HL-60/S4 treated with retinoic acid at 250 ng/mL for 4 days and 3 days (cell line): ENCODE measurements around the gene GNAZ.

Source experiments
- in situ Hi-C: fragments of 300-500 bp; cut with MboI; formaldehyde crosslinking; loops from 2 replicates; pipeline ENCODE4 v1.7.0; 2022; ENCODE audit warnings: low sequenced_read_pairs

The GNAZ gene

GRCh38 chr22:23147617-23148387 lies 77.5 kb downstream of the GNAZ start:
- in situ Hi-C loops = no loop called here

GRCh38 chr22:23149743-23150238 lies 79.5 kb downstream of the GNAZ start:
- in situ Hi-C loops = no loop called here

- in situ Hi-C loops = no loop called here
Measured at GRCh38 chr22:23150762-23151161, 80.4 kb downstream of the GNAZ start.

- in situ Hi-C loops = no loop called here
Measured at GRCh38 chr22:23151827-23152226, 81.5 kb downstream of the GNAZ start.

GRCh38 chr22:23152238-23153114 lies 82.2 kb downstream of the GNAZ start:
- in situ Hi-C loops = no loop called here

GRCh38 chr22:23153994-23154393 lies 83.7 kb downstream of the GNAZ start:
- in situ Hi-C loops = no loop called here

GRCh38 chr22:23154461-23154860 lies 84.1 kb downstream of the GNAZ start:
- in situ Hi-C loops = no loop called here

- in situ Hi-C loops = no loop called here
Measured at GRCh38 chr22:23155143-23155542, 84.8 kb downstream of the GNAZ start.

GRCh38 chr22:23155831-23156230 lies 85.5 kb downstream of the GNAZ start:
- in situ Hi-C loops = no loop called here

GRCh38 chr22:23156286-23156685 lies 86.0 kb downstream of the GNAZ start:
- in situ Hi-C loops = no loop called here

- in situ Hi-C loops = no loop called here
Measured at GRCh38 chr22:23157560-23158515, 87.5 kb downstream of the GNAZ start.

- in situ Hi-C loops = no loop called here
Measured at GRCh38 chr22:23158516-23159290, 88.4 kb downstream of the GNAZ start.

GRCh38 chr22:23159291-23159630 lies 88.9 kb downstream of the GNAZ start:
- in situ Hi-C loops = no loop called here

GRCh38 chr22:23161029-23161428 lies 90.7 kb downstream of the GNAZ start:
- in situ Hi-C loops = no loop called here

- in situ Hi-C loops = no loop called here
Measured at GRCh38 chr22:23161574-23161973, 91.3 kb downstream of the GNAZ start.

GRCh38 chr22:23163665-23164064 lies 93.3 kb downstream of the GNAZ start:
- in situ Hi-C loops = no loop called here

- in situ Hi-C loops = no loop called here
Measured at GRCh38 chr22:23164091-23164490, 93.8 kb downstream of the GNAZ start.

GRCh38 chr22:23166042-23166831 lies 95.9 kb downstream of the GNAZ start:
- in situ Hi-C loops = no loop called here
